Skin of body (tissue), 2 donors: Measurements from ENCODE around the gene NKPD1. TPM values are rescaled to one million over a fixed set of nuclear protein-coding genes. Genes with fewer than 3 reads are reported as not detected.

Experiments used
- DNase-seq: peaks from one replicate; lab custom pipeline; 2025; lab: John Stamatoyannopoulos, UW
- total RNA-seq: library from RNA; depleted of rRNA; stranded (reverse); fragments of >200 nt; gene quantifications from one replicate; pipeline ENCODE4 v1.2.3, GENCODE V29; 2014

The NKPD1 gene
- total RNA-seq, 1 donor from 2014 or later, result 4.2 TPM

GRCh38 chr19:45141203-45141900 lies 19.4 kb downstream of the NKPD1 start:
- no peak for DNase-seq

- no peak for DNase-seq
Measured at GRCh38 chr19:45140533-45140932, 20.2 kb downstream of the NKPD1 start.

DNA sequence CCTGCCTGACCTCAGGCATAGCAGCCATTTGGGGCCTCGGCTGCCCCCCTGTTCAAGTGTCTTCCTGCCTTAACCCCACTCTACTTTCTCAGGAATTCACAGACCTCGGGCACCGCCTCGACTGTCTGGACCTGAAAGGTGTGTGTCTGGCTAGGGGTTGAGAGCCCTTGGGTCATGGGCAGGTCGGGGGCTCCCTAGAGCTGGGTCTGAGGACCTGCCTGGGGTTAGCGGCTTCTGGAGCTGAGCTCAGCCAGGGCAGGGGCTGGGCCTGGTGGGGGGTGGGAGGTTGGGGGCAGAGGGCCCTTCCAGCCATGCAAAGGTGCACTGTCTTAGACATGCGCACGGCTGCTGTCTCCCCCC lies 20.7 kb downstream of the NKPD1 start:
- no peak for DNase-seq

DNA sequence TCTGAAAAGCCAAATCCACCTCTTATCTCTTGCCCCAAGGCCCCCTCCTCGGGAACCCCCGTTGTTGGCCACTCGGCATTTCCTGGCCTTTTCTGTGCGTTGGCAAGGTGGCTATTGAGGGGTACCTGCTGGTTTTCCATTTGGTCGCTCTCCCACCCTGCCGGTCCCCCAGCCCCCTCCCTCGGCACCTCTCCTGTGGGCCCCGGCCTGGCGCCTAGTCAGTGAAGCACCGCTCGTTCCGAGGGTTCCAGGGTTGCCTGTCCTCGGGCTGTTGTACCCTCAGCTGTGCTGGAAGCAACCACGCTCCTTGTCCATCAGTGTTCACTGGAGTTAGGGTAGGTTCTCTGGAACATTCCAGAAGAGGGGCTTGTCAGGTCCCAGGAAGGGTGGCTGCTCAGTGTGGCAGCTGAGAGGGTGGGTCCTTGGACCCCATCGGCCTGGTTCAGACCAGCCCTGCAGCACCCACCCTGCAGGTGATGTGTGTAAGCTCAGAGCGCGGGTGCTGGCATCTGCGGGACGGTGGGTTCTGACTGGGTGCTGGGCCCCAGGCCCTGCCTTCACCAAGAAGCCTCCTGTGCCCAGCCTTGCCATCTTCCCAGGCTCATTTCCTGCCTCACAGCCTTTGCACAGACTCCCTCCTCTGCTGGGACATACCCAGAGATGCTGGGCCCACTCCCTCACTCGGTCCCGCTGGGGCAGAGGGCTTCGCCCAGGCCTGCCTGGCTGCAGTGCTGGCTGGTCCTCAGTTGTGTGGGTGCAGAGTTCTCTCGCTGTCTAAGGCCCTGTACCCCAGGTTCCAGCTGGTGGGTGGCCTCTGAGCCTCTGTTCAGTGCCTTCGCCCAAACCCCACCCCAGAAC lies 21.3 kb downstream of the NKPD1 start:
- DNase-seq, result no peak

DNA sequence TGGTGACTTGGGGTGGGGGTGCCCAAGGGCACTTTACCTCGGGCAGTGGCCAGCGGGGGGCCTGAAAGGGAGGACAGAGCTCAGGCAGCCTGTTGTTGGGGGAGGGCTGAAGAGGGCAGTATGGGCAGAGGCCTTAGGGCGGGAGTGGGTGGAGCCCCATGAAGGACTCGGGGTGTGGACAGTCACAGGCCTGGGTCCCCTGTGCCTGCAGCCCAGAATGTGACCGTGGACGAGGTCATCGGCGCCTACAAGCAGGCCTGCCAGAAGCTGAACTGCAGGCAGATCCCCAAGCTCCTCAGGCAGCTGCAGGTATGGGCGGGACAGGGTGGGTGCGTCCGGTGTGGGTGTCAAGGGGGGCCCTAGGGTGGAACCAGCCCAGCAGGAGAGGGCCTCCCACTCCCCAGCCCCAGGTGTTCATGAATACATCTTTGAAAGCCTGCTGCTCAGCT lies 22.5 kb downstream of the NKPD1 start:
- DNase-seq, result no peak

- DNase-seq, result no peak
Measured at GRCh38 chr19:45137179-45137761, 23.5 kb downstream of the NKPD1 start.

- no peak for DNase-seq
Measured at GRCh38 chr19:45136507-45137178, 24.1 kb downstream of the NKPD1 start.

GRCh38 chr19:45135176-45135885 lies 25.5 kb downstream of the NKPD1 start:
- no peak for DNase-seq

DNA sequence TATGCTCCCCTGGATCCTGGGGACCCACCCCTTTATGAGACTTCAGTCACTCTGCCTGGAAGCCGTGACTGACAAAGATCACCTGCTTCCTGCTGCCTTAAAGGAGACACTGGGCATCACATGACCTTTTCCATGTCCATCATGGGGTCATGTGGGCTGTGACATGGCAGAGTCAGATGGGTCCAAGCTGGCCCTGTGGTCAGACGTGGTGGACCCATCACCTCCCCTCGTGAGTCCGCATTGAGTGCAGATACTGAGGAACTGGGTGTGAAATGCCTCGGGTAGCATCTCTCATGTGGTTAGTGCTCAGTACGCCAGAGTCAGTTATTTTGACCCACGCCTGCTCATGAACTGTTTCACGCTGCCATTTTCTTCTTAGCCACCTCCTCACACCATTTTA lies 27.1 kb downstream of the NKPD1 start:
- no peak for DNase-seq

DNA sequence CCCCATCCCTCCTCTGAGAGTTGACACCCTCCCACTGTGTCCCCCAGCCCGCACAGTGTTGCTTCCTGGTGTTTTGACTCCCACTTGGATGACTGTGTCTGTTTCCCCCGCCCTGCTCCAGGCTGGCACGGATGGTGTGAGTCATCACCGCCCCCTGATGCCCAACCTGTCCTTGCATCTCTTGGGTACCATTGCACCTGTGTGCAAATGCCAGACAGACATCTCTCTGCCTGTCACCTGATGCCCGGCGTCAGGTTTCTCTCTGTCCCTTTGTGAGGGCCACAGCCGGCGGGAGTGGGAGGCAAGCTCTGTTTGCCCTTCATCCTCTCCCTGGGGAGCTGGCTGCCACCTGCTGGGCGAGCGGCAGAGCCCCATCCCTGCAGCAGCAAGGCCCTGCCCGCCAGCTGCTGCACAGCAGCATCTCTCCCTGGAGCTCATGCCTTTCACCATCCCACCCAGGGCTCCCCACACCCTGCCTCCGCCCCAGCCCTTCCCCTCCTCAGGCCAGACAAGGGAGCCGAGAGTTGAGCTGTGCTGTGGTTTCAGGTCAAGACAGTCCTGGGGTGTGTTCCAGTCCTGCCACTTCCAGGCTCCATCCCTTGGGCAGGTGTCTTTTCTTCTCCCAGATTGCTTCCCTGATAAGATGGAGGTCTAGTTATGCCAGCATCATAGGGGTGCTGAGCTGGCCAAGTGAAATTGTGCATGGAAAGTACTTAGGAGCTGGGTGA lies 29.7 kb downstream of the NKPD1 start:
- DNase-seq, result no peak

DNA sequence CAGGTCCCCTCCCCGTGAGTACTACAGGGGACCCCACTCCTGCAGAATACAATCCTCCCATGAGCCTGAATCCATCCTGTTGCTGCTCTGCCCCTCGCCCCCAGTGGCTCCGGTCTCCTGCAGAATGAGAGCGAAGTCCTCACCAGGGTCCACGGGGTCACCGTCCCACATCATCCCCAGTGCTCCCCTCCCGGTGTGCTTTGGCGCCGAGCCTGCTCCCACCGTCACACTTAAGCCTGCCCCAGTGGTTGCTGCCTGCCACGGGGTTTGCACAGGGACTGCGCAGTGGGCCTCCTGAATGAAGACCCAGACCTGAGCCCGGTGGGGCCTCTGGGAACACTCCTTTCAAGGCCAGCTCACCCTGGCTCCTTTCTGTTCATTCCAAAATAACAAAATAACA lies 30.5 kb downstream of the NKPD1 start:
- no peak for DNase-seq

GRCh38 chr19:45128806-45129205 lies 32.0 kb downstream of the NKPD1 start:
- no peak for DNase-seq

DNA sequence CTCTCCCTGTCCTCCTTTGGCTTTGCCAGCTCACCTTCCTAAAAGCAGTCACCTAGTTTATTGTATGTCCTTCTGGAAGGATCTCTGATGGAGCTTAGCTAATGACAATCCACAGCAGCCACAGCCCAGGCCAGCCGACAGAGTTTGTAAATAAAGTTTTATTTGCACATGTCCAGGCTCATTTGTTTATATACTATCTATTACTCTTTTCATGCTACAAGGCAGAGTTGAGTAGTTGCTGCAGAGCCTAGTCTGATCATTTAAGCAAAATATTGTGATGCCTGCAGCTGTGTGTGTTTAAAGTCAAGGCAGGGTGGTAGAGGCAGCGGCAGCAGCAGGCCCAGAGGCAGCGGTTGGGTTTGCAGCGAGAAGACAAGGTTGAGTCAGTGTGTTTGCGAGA lies 32.6 kb downstream of the NKPD1 start:
- DNase-seq, result no peak

DNA sequence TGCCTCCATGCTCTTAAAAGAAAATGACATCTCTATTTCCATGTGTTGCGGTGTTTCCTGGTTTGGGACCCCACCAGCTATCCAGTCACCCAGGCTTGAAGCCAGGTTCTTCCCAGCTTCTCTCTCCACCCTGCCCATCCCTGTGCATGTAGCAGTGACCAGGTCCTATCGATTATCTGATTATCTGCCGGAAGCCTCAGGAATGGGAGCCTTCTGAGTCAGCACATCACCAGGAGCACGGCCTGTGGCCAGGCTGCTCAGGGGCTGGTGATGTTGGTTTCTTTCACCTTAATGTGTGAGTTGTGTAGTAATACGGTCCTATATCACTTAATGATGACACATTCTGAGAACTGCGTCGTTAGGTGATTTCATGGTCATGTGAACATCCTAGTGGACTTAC lies 34.1 kb downstream of the NKPD1 start:
- DNase-seq, result no peak

DNA sequence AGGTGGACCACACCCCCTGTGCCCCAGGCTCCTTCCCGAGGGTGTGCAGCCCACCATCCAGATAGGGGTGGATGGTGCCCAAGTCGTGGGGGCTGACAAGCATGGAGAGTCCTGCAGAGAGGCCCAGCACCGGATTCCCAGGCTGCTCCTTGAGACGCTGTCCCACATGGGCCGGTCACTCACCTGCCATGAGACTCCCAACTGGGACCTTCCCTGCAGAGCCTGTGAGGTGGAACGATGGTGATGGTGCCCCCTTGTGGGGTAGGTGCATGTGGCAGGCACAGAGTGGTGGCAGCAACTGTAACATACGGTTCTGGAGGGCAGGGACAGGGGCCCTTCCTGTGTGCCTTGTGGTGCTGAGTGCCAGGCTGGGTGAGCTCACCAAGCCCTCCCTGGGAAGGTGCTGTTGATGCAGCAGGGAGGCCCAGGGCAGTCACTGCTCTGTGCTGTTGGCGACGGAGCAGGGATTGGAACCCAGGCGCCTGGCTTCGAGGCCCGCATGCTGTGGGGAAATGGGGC lies 34.7 kb downstream of the NKPD1 start:
- DNase-seq, result no peak

DNA sequence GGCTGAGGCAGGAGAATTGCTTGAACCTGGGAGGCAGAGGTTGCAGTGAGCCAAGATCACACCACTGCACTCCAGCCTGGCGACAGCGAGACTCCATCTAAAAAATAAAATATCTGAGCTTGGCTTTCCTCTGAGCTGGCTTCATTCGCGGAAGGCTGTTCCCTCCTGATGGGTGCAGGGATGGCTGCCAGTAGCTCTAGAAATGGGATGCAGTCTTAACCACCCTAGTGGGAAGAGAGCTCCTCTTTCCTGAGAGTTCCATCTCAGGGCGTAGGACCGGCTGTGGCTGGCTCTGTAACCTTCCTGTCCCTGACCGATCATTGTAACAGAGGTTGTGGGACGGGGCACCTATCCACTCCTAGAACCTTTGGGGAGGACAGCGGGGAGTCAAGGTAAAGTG lies 35.4 kb downstream of the NKPD1 start:
- DNase-seq, result no peak

GRCh38 chr19:45124021-45124420 lies 36.8 kb downstream of the NKPD1 start:
- DNase-seq, result no peak

DNA sequence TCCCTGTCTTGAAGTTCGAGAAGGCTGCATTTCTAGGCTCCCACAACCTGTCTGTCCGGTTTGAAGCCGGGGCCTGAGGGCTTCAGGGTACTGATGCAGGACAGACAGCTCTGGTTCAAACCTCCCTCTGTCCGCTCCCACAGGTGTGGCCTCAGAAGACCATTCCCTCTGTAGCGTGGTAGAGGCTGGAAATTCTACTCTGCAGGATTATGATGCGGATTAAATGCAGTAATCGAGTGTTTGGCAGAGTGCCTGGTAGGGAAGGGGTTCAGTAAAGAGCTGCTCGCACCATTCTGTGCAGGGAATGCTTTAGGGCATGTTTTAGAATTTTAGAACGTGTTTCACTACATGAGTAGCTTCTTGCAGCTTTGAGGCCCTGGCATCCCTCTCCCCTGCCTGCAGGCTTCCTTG lies 37.3 kb downstream of the NKPD1 start:
- DNase-seq, result peak; percentile 19

DNA sequence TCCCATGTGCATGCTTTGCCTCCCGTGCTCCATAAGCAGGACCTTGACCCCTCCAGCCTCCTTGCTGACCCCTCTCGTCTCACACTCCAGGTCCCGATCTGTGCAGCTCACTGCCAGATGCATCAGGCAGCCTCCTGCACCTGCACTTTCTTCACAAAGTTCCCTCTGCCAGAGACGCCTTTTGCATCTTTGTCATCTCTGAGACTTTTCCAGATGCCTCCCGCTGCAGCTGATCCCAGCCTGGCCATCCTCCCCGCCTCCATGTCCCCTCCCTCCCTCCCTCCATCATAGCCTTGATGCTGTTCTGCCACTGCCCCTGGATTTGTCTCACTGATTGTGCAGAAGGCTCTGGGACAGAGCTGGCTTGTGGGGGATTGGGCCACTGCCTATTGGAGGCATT lies 38.0 kb downstream of the NKPD1 start:
- no peak for DNase-seq

DNA sequence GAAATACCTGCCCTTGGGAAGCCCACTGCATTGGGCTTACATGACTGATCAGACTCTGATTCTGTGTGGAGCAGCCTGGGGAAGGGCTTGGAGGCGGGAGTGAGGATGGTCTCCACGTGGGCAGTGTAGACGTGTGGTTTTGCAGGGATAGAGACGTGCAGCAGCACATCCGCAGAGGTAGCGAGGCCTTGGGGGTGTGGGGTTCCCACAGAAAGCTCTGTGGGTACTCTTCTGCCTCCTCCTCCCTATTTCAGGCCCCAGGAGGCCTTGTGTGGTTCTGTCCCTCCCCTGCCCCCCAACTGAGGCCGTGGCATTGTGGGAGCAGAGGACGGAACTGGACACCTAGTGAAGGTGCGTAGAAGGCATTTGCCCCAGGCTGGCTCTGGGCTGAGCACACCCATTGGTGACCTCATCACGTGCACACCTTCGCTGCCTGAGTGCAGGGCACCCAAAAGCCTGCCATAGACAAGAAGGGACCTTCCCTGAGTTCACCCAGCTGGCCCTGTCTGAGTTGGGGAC lies 38.9 kb downstream of the NKPD1 start:
- DNase-seq, result no peak
